Prostate gland (tissue), 2 donors: ENCODE measurements around the gene CIC.

ENCODE experiments used
- CTCF ChIP-seq, 4 experiments: fragments of 200-600 bp in 2 of 4; fragments of 450-650 bp in 2 of 4; sonication (generic) in 2 of 4; IDR thresholded peaks; 1 replicate in 3 of 4; 2 replicates in 1 of 4; pipeline ENCODE4 v1.5.1; 2016 to 2019; ENCODE audit warnings: antibody characterized with exemption in 4 of 4, mild to moderate bottlenecking in 2 of 4, moderate library complexity in 2 of 4
- POLR2A ChIP-seq: fragments of 450-650 bp; IDR thresholded peaks from one replicate; pipeline ENCODE4 v1.6.1; 2016; ENCODE audit warnings: antibody characterized with exemption, mild to moderate bottlenecking

GRCh38 chr19:42251572-42252358, 17.3 kb upstream of the CIC start:
- TF ChIP-seq CTCF (IDR thresholded peaks at IDR 0.05) (no peak), POLR2A (no peak)
